GM12874 (cell line): ENCODE measurements around the gene USF3.

Experiments used
- CTCF ChIP-seq: IDR thresholded peaks from 2 replicates; pipeline ENCODE4 v1.5.1; 2011; ENCODE audit warnings: low read depth, mild to moderate bottlenecking, control low read depth, low read length, moderate library complexity; ENCODE audit not compliant: insufficient read depth

USF3 gene

DNA sequence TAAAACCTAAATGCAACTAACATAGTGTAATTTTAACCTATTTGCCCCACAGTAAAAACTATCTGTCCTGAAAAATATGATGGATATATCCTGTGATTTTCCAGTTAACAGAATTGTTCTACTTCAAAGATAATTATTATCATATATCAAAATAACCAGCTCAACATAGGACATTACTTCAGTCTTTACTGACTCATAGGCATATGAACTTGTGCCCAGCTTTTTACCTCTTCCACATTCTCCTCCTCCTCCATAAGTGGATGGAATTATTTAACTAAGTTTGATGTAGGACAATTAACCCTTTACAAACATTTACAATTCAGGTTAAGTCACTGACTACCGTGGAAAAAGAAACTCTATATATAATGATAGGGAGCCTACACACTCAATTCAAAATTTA is 22.9 kb upstream of the USF3 start:
- TF ChIP-seq CTCF: no peak

- TF ChIP-seq CTCF: no peak
Measured at GRCh38 chr3:113717818-113718217, 21.4 kb upstream of the USF3 start.

- TF ChIP-seq CTCF: no peak
Measured at GRCh38 chr3:113717308-113717707, 20.9 kb upstream of the USF3 start.

GRCh38 chr3:113714702-113715101 is 18.3 kb upstream of the USF3 start:
- no peak for TF ChIP-seq CTCF

DNA sequence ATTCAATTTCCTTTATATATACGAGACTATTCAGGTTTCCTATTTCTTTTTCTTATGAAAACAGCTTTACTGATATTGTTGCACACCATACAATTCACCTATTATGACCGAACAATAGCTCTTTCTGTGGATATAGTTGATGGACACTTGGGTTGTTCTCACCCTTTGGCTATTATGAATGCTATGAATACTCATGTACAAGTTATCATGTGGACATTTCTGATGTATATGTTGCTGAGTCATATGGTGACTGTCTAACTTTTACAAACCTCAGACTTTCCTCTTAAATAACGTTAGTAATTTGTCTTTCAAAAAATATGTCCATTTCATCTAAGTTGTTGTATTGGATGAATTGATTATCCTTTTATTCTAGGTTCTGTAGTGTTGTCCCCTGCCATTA is 15.7 kb upstream of the USF3 start:
- TF ChIP-seq CTCF: no peak

DNA sequence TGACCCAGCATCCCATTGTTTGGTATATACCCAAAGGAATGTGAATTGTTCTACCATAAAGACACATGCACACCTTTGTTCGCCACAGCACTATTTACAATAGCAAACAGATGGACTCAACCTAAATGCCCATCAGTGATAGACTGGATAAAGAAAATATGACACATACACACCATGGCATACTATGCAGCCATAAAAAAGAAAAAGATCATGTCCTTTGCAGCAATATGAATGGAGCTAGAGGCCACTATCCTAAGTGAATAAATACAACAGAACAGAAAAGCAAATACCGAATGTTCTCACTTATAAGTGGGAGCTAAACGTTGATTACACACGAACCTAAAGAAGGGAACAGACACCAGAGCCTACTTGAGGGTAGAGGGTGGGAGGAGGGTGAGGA is 11.4 kb upstream of the USF3 start:
- TF ChIP-seq CTCF: no peak

DNA sequence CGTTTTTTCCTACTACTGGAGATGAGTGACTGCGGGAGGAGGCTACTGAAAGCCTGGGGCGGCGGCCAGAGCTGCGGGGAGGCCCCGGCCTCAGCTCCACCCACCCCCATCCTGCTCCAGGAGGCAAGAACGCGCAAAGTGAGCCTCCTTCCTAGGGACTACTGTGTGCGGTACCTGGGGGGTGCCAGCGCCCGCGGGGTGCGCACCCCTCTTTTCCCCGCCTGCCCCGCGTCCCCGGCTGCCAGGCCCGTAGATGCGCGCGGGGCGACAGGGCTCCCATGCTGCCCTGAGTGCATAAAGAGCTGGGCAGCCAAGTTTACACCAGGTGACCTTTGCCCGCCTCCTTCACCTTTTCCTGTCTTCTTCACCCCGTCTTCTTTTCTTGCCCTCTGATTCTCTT is 2.5 kb upstream of the USF3 start:
- TF ChIP-seq CTCF: no peak

DNA sequence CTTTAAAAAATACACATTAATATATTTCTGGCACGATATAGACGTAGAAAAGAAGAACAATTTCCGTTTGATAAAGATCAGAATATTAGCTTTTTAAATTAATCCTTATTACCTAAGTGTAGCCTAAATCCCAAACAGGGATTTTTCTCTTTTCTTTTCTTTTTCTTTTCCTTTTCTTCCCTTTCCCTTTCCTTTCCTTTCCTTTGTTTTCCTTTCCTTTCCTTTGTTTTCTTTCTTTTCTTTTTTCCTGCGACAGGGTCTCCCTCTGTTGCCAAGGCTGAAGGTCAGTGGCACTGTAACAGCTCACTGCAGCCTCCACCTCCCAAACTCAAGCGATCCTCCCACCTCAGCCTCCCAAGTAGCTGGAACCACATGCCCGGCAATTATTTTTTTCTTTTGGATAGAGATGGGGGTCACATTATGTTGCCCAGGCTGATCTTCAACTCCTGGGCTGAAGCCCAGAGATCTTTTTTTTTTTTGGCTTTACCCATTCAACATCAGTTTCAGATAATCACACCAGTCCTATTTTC is 1.8 kb upstream of the USF3 start:
- TF ChIP-seq CTCF: no peak
